ENCODE measurements around the gene MOBP.
"Not testable (repeated sequence)": the region's sequence is repeated elsewhere in the genome, so short reads cannot be mapped to it uniquely, and the experiment has no call there.

The MOBP gene

DNA sequence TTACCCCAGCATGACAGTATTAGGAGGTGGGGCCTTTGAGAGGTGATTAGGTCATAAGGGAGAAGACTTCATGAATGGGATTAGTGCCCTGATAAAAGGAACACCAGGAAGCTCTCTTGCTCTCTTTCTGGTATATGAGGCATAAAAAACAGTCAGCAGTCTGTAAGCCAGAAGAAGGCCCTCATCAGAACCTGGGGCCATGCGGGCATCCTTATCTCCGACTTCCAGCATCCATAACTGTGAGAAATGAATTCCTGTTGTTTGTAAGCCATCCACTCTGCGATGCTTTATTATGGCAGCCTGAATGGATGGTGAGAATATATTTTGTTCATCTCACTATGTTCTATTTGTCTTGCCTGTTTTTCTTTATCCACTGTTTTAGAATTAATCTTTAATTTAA is 17.7 kb upstream of the MOBP start:
- DNase-seq (ENCODE audit: low read depth in 2 of 2), result no peak

DNA sequence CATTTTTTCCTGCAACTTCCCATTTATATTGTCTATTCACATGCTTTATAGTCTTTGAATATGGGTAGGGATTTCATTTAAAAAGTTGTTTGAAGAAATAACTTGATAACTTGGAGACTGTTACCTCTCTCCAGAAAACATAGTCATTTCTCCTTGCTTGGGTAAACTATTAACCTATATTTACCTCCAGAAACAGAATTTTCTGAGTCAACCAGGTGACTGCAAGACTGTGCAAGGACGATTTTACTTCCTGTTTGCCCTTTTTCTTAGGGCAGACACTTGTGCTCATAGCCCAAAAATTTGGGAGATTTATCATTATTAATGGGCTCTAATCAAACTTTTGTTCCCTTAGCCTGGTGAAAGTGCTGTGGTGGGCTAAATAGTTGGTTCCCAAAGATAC is 14.3 kb upstream of the MOBP start:
- no peak for DNase-seq (ENCODE audit: low read depth in 2 of 2)

DNA sequence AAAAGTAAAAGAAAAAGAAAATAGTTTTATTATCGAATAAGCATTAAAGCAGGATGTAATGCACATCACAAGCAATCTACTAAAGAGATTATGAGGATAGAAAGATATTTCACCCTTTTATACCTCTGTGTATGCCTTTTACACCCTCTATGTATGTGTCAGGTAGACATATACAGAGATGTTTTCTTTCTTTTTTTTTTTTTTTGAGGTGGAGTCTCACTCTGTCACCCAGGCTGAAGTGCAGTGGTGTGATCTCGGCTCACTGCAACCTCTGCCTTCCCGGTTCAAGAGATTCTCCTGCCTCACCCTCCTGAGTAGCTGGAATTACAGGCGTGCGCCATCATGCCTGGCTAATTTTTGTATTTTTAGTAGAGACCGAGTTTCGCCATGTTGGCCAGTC is 13.6 kb upstream of the MOBP start:
- not testable (repeated sequence) for DNase-seq (ENCODE audit: low read depth in 2 of 2)

GRCh38 chr3:39454591-39455217 is 12.8 kb upstream of the MOBP start:
- no peak for DNase-seq (ENCODE audit: low read depth in 2 of 2)

- DNase-seq (ENCODE audit: low read depth in 2 of 2), result no peak
Observed at GRCh38 chr3:39456159-39456558, 11.3 kb upstream of the MOBP start.

DNA sequence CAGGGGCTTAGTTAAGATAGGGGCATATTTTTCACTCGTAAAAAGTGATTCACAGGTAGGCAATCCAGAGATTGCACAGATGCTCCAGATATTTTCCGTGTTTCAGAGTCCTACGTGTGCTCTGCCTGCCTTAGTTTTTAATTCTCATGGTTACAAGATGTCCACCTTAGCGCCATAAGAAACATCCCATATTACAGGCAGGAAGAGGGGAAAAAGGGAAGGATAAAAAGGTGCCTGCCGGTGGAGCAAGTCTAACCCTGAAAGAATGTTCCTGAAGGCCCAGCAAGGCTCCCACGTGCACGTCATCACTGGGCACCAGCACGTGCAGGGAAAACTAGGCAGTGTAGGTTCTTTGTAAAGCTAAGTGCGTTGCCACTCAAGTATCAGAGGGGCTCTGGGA is 10.1 kb upstream of the MOBP start:
- no peak for DNase-seq (ENCODE audit: low read depth in 2 of 2)

GRCh38 chr3:39458579-39458978 is 8.9 kb upstream of the MOBP start:
- not testable (repeated sequence) for DNase-seq (ENCODE audit: low read depth in 2 of 2)

DNA sequence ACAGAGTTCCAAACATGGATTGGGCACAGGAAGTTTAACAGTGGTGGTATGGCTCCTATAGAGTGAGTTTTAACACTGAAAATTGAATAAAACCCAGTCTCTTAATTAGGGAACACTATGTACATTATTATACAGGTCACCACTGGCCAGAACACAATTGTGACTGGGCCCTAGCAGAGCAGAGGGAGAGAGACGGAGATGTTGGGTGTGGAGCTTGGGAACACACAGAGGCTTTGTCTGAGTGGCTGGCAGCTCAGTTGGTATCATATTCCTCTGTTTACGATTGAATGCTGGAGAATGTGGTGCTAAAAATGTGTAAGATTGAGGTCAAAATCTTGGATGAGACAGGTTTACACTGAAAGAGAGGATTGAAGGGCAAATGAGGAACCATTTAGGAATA is 6.8 kb upstream of the MOBP start:
- DNase-seq (ENCODE audit: low read depth in 2 of 2), result no peak

DNA sequence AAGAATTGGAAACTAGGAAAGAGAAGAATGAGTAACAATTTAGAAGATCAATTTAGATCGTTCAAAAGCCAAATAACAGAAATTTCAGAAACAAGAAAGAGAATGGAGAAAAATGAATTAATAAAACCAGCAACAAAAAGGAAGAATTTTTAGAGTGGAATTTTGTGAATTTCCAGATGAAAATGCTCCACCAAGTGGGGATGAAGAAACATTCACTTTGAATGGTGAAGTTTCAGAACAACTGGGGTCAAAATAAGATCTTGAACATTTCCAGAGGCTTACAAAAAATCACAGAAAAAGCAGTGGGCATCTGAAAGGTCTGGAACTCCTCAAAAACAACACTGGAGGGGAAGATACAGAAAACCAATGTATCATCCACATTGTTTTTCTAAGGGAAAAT is 4.2 kb upstream of the MOBP start:
- no peak for DNase-seq (ENCODE audit: low read depth in 2 of 2)

DNA sequence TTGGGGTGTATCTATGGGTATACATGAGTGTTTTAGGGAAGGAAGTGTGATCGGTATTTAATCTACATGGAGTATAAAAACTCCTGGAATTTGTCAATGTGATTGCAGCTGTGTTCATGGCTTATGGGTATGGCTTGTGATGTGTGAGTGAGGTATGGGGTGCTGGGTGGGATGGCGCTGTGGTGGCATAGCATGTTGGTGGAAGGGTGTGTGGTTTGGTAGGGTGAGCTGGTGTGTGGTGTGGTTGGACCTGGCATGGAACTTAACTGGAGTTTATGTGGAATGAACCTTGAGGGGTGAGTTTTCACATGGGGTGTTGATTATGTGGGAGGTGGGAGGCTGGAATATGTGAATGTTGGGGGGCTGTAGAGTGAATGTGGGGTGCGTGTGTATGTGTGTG is 492 bp upstream of the MOBP start:
- no peak for DNase-seq (ENCODE audit: low read depth in 2 of 2)

DNA sequence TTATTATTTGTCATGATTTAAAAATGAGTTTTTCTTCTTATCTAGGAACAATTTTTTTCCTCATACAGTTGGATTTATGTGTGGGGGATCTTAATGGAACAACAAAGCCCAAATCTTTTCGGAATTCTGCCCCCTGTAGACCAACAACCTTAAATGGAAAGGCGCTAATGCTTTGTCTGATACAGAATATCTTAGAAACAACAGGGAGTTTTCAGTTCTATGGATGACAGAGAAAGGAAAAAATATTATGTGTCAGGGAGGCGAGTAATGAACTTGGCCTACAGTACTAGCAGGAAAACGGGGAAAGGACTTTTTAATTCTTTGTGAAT is 592 bp downstream of the MOBP start:
- DNase-seq (ENCODE audit: low read depth in 2 of 2), result no peak

- DNase-seq (ENCODE audit: low read depth in 2 of 2), result no peak
Observed at GRCh38 chr3:39469258-39469657, 1.8 kb downstream of the MOBP start.

GRCh38 chr3:39469945-39470344 is 2.5 kb downstream of the MOBP start:
- DNase-seq (ENCODE audit: low read depth in 2 of 2), result no peak

DNA sequence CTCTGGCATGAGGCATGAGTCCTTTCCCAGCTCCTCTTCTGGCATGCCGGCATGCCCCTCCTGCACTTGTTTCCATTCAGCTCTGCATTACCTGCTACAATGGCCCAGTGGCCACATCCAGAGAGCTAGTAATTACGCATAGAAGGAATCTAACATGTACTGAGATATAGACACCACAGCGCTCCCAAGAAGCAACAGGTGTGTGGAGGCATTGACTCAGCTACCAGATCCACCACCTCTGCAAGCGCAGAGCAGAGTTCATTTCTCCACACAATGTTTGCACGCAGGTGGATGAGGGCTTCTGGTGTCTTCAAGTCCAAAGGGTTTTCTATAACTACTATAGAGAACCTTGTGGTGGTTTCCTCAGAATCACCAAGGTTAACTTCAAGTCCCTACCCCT is 4.2 kb downstream of the MOBP start:
- DNase-seq (ENCODE audit: low read depth in 2 of 2), result no peak

DNA sequence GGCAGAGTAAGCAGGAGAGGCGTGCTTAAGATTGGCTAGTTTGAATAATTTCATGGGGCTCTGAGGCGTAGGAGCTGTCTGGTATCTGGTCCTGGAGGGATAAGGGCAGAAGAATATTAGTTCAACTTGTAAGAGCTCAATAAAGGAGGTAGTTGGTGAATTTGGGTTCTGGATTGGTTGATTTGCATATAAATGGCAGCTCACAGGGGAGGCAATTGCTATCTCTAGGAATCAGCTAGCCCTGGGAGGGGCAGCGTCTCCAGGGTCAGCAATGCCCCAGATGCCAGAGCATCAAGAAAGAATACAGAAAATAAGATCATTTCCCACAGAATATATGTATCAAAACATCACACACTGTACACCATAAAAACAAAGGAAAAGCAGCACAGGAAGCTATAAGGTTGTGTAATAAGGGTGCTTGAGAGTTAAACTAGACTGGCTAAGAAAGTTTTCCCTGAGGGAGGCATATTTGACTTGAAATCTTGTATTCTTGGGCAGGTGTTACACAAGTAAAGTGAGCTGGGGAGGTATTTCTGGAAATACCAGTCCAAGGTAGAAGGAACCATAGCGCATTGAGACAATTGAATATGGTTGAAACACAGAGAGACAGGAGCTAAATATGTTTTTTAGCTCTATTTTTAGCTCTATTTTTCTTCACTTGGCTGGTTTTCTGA is 6.1 kb downstream of the MOBP start:
- DNase-seq (ENCODE audit: low read depth in 2 of 2), result no peak

- DNase-seq (ENCODE audit: low read depth in 2 of 2), result no peak
Observed at GRCh38 chr3:39474126-39474515, 6.6 kb downstream of the MOBP start.

DNA sequence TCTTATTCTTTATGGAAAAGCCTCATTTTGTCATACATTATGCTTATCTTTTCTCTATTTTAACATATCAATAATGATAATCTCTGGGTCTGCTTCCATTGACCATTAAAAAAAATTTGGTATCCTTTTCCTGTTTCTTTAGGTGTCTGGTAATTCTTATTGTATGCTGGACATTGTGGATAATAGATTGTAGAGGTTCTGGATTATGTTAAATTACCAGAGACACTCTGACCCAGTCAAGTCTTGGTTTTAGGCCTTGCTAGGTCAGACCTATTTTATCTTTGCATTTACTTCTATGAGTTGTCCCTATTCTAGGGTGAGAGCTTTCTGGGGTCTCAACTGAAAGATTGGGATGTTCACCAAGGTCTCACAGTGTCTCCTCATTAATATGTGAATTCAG is 9.3 kb downstream of the MOBP start:
- no peak for DNase-seq (ENCODE audit: low read depth in 2 of 2)

- DNase-seq (ENCODE audit: low read depth in 2 of 2), result no peak
Observed at GRCh38 chr3:39478226-39478625, 10.7 kb downstream of the MOBP start.

DNA sequence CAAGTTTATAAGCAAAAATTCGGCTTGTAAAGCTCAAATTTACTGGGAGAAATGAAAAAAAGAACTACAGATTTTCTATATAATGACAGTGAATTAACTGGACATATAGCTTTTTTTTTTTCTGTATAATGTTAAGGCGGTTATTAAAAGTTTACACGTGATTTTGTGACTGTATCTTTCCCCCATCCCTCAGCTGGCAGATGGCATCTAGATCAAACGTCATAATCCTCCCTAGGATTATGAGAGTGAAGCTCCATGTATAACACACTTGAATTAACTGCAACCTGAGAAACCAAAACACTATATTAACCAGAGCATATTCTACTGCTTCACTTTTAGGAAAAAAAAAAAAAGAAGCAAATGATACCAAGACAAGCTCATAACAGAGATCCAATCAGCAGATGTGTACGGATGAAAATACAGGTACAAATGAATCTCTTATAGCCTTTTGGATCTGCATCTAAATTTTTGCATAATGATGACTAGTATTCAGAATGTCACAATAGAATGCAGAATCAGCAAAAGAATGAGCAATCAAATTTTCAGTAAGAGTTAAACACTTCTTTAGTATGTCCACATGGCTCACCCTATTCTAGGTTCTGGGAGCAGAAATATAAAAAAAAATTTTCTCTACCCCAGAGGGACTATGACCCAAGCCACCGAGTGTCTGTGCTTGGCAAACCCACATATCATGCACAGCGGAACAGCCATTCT is 12.4 kb downstream of the MOBP start:
- DNase-seq (ENCODE audit: low read depth in 2 of 2), result no peak

GRCh38 chr3:39485547-39485946 is 18.1 kb downstream of the MOBP start:
- DNase-seq (ENCODE audit: low read depth in 2 of 2), result no peak

- no peak for DNase-seq (ENCODE audit: low read depth in 2 of 2)
Observed at GRCh38 chr3:39491014-39491413, 23.5 kb downstream of the MOBP start.

GRCh38 chr3:39491733-39492350 is 24.4 kb downstream of the MOBP start:
- no peak for DNase-seq (ENCODE audit: low read depth in 2 of 2)

DNA sequence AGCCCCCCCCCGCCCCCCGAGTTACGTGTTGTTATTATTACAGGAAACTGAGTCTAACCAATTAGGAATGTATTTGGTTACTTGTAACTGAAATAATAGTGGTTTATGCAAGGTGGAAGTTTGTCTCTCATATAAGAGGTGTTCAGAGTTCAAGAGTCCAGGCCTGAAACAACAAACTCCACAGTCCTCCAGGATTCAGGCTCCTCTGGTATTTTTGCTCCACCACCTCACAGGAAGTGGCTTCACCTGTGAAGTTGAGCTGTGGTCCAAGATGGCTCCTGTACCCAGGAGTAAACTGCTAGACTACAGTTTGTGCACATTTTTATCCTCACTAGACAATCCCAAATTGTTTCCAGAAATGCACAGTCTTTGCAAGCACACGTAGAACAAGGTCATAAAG is 27.3 kb downstream of the MOBP start:
- no peak for DNase-seq (ENCODE audit: low read depth in 2 of 2)
